A172 (cell line): Measurements from ENCODE around the gene FN1. TPM values are rescaled to one million over a fixed set of nuclear protein-coding genes. Genes with fewer than 3 reads are reported as not detected.

Source experiments
- DNase-seq: peaks from one replicate; pipeline ENCODE4 v3.0.0-alpha.2; 2015; ENCODE audit warnings: low spot score
- total RNA-seq: library from RNA; depleted of rRNA; stranded (reverse); fragments of >200 nt; shearing (Covaris generic); gene quantifications from 2 replicates; pipeline ENCODE4 v1.2.3, GENCODE V29; 2014; rRNA removed

The FN1 gene
- total RNA-seq: 15.5 and 17.2 TPM in 2 replicates

- peak; percentile 69 for DNase-seq
Observed at GRCh38 chr2:215435870-215436704, at the start of gene FN1. Gene FN1, minus strand, starts transcription at chr2:215436068. Its CDS starts 266 bp downstream, at chr2:215435802.

- no peak for DNase-seq
Observed at GRCh38 chr2:215485032-215485431, 49.2 kb upstream of the FN1 start.

GRCh38 chr2:215484570-215484969 is 48.7 kb upstream of the FN1 start:
- DNase-seq: no peak

GRCh38 chr2:215483431-215483830 is 47.6 kb upstream of the FN1 start:
- no peak for DNase-seq

DNA sequence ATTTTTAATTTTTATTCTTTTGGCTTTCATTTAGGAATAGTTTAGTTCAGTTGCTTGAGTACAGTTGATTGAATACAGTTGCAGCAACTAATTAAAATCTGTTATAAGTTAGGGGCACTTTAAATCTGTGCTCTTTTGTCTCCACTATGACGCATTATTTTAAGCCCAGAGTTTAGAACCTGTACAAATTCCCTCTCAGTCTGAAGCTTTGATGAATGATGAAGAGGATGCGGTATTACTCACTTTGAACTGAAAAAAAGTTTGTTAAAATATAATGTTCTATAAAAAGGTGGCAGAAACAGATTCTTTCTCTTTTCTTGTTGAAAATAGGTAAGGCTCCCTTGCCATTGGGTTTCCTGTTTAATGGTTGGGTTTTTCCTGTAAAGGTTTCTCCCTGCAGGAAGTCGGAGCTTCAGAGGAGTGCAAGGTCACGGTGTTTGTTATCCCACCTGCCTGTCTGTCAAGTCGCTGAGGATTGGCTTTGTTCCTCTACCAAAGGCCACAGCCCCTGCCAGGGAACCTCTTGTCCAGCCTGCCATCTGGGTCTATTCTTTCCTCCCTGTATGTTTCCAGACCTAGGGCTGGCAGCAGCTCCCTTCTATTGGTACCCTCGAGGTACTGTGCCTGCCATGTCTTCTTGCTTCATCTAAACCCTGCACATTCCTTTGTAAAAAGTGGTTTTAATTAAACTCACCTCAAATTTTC is 43.8 kb upstream of the FN1 start:
- no peak for DNase-seq

DNA sequence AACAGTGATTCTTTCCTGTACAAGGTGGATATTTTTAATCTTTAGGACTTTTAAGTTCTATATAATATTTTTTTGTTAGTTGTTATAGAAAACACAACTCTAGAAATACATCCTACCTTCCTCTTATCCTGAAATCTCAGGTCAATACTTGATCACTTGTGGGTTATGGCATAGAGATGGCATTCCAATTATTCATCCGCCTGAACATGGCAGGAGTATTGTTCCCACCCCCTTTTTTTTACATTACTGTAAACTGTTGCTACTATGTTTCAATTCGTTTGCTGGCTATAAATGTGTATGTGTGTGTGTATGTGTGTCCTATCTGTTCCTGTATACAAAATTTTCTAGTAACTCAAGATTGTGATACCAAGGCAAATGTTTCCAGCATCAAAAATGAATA is 43.3 kb upstream of the FN1 start:
- DNase-seq: no peak

GRCh38 chr2:215476424-215476823 is 40.6 kb upstream of the FN1 start:
- DNase-seq: no peak

GRCh38 chr2:215466097-215466909 is 30.4 kb upstream of the FN1 start:
- no peak for DNase-seq

GRCh38 chr2:215465256-215465655 is 29.4 kb upstream of the FN1 start:
- peak; percentile 9 for DNase-seq

- DNase-seq: peak; percentile 11
Observed at GRCh38 chr2:215461836-215462532, 26.1 kb upstream of the FN1 start.

DNA sequence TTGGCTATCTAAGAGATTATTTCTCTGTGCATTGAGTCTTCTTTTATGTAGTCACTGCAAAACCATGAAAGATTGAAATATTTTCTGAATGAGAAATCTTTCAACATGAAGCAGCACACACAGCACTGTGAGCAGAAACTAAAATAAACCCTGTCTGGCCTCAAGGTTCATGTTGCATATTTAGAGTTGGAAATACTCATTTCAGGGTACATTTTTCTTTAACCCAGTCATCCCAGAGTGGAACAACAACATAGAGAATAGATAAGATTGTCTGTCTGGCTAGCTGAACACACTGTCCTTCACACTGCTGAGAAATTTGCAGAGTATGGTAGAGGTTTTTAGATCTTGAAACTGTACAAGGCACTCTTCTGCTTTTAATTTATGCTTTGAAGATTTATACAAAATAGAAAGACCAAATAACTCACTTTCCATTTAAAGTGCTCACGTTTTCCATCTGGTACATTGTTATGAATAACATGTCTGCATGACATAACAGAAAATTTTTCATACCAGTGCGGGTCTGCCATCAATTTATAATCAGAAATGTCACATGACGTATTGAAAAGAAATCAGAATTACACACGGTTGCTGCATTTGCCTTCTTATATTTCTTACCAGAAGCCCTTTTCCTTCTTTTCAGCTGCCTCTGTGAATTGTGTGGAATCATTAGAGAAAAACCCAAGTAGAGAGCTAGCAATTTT is 25.0 kb upstream of the FN1 start:
- peak; percentile 31 for DNase-seq

GRCh38 chr2:215455958-215456357 is 20.1 kb upstream of the FN1 start:
- no peak for DNase-seq

GRCh38 chr2:215454519-215455246 is 18.8 kb upstream of the FN1 start:
- no peak for DNase-seq

DNA sequence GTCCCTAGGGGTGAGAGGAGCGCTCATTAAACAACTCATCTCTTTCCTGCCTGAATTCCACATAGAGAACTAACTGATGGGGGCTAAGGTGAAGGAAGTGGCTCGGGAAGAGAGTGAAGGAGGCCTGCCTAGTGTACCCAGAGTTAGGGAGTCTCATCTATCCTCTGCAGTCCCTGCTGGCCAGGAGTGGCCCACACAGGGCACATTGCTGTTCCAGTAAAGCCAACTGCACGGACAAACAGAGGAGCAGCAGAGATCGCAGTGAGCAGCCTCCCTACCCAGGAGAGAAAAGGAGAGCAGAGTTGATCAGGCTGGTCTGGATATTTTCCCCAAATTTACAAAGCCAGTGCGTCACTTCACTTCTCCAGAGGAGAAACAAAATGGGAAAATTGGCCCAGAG is 16.9 kb upstream of the FN1 start:
- DNase-seq: no peak

- no peak for DNase-seq
Observed at GRCh38 chr2:215451012-215451756, 15.3 kb upstream of the FN1 start.

- DNase-seq: no peak
Observed at GRCh38 chr2:215450188-215451011, 14.5 kb upstream of the FN1 start.

DNA sequence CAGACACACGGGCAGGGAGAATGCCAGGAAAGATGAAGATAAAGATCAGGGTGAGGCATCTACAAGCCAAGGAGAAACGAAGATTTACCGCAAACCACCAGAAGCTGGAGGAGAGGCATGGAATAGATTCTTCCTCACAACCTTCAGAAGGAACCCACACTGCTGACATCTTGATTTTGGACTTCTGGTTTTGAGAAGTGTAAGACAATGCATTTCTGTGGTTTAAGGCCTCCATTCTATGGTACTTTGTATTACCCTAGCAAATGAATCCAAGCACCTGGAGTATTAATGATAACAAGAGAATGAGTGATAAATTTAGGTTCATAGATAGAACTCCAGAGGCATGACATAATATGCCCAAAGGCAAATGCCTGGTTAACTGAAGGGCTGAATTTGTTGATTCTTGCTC is 11.8 kb upstream of the FN1 start:
- no peak for DNase-seq

DNA sequence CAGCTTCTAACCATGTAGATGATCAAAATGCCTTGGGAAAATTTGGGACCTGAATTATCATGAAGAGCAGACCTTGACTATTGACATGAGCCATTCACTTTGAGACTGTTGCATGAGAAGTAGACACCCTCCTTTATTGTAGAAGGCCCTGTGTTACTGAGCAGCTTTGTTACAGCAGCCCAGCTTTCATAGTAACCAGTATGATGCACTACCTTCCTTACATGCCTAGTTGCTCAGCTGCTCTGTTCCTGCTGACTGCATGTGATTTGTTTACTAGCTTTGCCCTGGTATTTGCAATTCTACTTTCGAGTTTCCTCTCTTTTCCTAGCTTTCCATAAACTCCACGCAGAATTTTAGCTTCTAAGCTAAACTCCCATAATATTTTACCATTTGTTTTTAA is 11.2 kb upstream of the FN1 start:
- DNase-seq: no peak

GRCh38 chr2:215442401-215442787 is 6.5 kb upstream of the FN1 start:
- no peak for DNase-seq
